Thyroid gland (tissue), 4 donors: ENCODE measurements around the gene TMC1.

Source experiments
- CTCF ChIP-seq, 6 experiments: fragments of 200-600 bp in 3 of 6; fragments of 450-650 bp in 3 of 6; sonication (generic) in 3 of 6; IDR thresholded peaks; one replicate each; pipeline ENCODE4 v1.5.1; 2016 to 2019; ENCODE audit warnings: antibody characterized with exemption in 6 of 6, mild to moderate bottlenecking in 2 of 6, inconsistent platforms in 1 of 6, moderate library complexity in 1 of 6
- POLR2A ChIP-seq, 2 donors: fragments of 450-650 bp; IDR thresholded peaks; one replicate each; pipeline ENCODE4 v1.6.1; 2017; ENCODE audit warnings: antibody characterized with exemption in 2 of 2, mild to moderate bottlenecking in 2 of 2, moderate library complexity in 1 of 2

- TF ChIP-seq POLR2A (IDR thresholded peaks at IDR 0.05) (no peak), CTCF (IDR thresholded peaks at IDR 0.05) (no peak)
Observed at GRCh38 chr9:72649127-72649442, 127.7 kb downstream of the TMC1 start.
